DND-41 (cell line): Measurements from ENCODE around the gene CDC25C.

Source experiments
- CTCF ChIP-seq: IDR thresholded peaks from 2 replicates; pipeline ENCODE4 v1.5.1; 2012; ENCODE audit warnings: borderline replicate concordance, low read length, moderate library complexity, mild to moderate bottlenecking; ENCODE audit not compliant: poor library complexity, severe bottlenecking; ENCODE audit errors: extremely low read depth
- EZH2 ChIP-seq: IDR thresholded peaks from 3 replicates; pipeline ENCODE4 v1.6.1; 2012; ENCODE audit warnings: borderline replicate concordance, low read depth, mild to moderate bottlenecking, moderate library complexity, low read length, inconsistent platforms; ENCODE audit not compliant: severe bottlenecking

GRCh38 chr5:138289296-138289695, 42.3 kb downstream of the CDC25C start:
- TF ChIP-seq CTCF (no peak), EZH2 (no peak)
